Neutrophil (primary cell): ENCODE measurements around the gene TMED1.

Experiments
- H3K27ac ChIP-seq: fragments of 200-600 bp; sonication (generic); 2 replicates; pipeline ENCODE4 v1.5.1; 2016; ENCODE audit warnings: mild to moderate bottlenecking, moderate library complexity
- H3K27me3 ChIP-seq: fragments of 200-600 bp; sonication (generic); 2 replicates; pipeline ENCODE4 v1.6.0; 2016; ENCODE audit warnings: mild to moderate bottlenecking
- H3K36me3 ChIP-seq: fragments of 200-600 bp; sonication (generic); 2 replicates; pipeline ENCODE4 v1.5.1; 2017
- H3K4me1 ChIP-seq, 2 experiments: fragments of 200-600 bp in 1 of 2; sonication (generic) in 1 of 2; 1 replicate in 1 of 2; 2 replicates in 1 of 2; pipeline versions ENCODE4 v1.5.1 to v1.6.1; 2013 to 2016; ENCODE audit warnings: low read depth in 1 of 2, low read length in 1 of 2, mild to moderate bottlenecking in 1 of 2, moderate library complexity in 1 of 2; ENCODE audit not compliant: control insufficient read depth in 1 of 2, insufficient read depth in 1 of 2
- H3K4me3 ChIP-seq, 2 experiments: fragments of 200-600 bp in 1 of 2; sonication (generic) in 1 of 2; 1 replicate in 1 of 2; 2 replicates in 1 of 2; pipeline ENCODE4 v1.5.1; 2013 to 2016; ENCODE audit warnings: low read depth in 1 of 2, low read length in 1 of 2, mild to moderate bottlenecking in 1 of 2, moderate library complexity in 1 of 2
- H3K9me3 ChIP-seq: fragments of 200-600 bp; sonication (generic); 2 replicates; pipeline ENCODE4 v1.5.1; 2016
- CTCF ChIP-seq: fragments of 200-600 bp; sonication (generic); IDR thresholded peaks from 2 replicates; pipeline ENCODE4 v1.5.1; 2016; ENCODE audit warnings: antibody characterized with exemption

Gene TMED1

GRCh38 chr19:10828981-10829821 lies 6.8 kb downstream of the TMED1 start:
- Histone ChIP-seq H3K9me3 (no peaks in the 10 kb centered on the region), H3K4me3 (no peak overlapping the region), H3K4me1 (no peaks in the 10 kb centered on the region), H3K27me3 (no peaks in the 10 kb centered on the region), H3K27ac (no peak overlapping the region), H3K36me3 (peaks cover 97% of the 10 kb centered on the region)
- TF ChIP-seq CTCF = no peak

- Histone ChIP-seq H3K36me3 (peaks cover 98% of the 10 kb centered on the region), H3K4me3 (no peak overlapping the region), H3K27ac (no peak overlapping the region), H3K27me3 (no peaks in the 10 kb centered on the region), H3K4me1 (no peaks in the 10 kb centered on the region), H3K9me3 (no peaks in the 10 kb centered on the region)
- no peak for TF ChIP-seq CTCF
Measured at GRCh38 chr19:10826846-10827245, 9.2 kb downstream of the TMED1 start.

- no peaks in the 10 kb centered on the region for H3K27me3 ChIP-seq
- H3K36me3 ChIP-seq = peaks cover 98% of the 10 kb centered on the region
- no peaks in the 10 kb centered on the region for H3K4me1 ChIP-seq
- H3K27ac ChIP-seq = peak overlapping the region; percentile 6
- no peak overlapping the region for H3K4me3 ChIP-seq
- no peaks in the 10 kb centered on the region for H3K9me3 ChIP-seq
- TF ChIP-seq CTCF = no peak
Measured at GRCh38 chr19:10826231-10826630, 9.8 kb downstream of the TMED1 start.

GRCh38 chr19:10823690-10824089 lies 12.3 kb downstream of the TMED1 start:
- H3K4me1 ChIP-seq = no peaks in the 10 kb centered on the region
- no peaks in the 10 kb centered on the region for H3K9me3 ChIP-seq
- H3K36me3 ChIP-seq = peaks cover 98% of the 10 kb centered on the region
- H3K27me3 ChIP-seq = no peaks in the 10 kb centered on the region
- no peak for TF ChIP-seq CTCF
- H3K27ac ChIP-seq = peak overlapping the region; percentile 11
- H3K4me3 ChIP-seq = no peak overlapping the region

- TF ChIP-seq CTCF = no peak
- Histone ChIP-seq H3K27ac (peak overlapping the region; percentile 42), H3K36me3 (peaks cover 96% of the 10 kb centered on the region), H3K4me3 (no peak overlapping the region), H3K27me3 (no peaks in the 10 kb centered on the region), H3K4me1 (peaks cover 10 to 12% of the 10 kb centered on the region in 2 experiments), H3K9me3 (no peaks in the 10 kb centered on the region)
Measured at GRCh38 chr19:10820173-10820572, 15.8 kb downstream of the TMED1 start.
